ENCODE data around the gene EIF1. TPM values are rescaled to one million over a fixed set of nuclear protein-coding genes. Genes with fewer than 3 reads are reported as not detected.
"Not testable (repeated sequence)": the region's sequence is repeated elsewhere in the genome, so short reads cannot be mapped to it uniquely, and the experiment has no call there.

Gene EIF1
- 129 and 155 TPM in 2 replicates for total RNA-seq (2014; rRNA removed; shearing (Covaris generic))
- 378 and 406 TPM in 2 replicates for polyA plus RNA-seq (2015; cell fraction: cytosol; rRNA removed)
- 693 and 817 TPM in 2 replicates for polyA plus RNA-seq (2015; cell fraction: nucleus; rRNA removed)

DNA sequence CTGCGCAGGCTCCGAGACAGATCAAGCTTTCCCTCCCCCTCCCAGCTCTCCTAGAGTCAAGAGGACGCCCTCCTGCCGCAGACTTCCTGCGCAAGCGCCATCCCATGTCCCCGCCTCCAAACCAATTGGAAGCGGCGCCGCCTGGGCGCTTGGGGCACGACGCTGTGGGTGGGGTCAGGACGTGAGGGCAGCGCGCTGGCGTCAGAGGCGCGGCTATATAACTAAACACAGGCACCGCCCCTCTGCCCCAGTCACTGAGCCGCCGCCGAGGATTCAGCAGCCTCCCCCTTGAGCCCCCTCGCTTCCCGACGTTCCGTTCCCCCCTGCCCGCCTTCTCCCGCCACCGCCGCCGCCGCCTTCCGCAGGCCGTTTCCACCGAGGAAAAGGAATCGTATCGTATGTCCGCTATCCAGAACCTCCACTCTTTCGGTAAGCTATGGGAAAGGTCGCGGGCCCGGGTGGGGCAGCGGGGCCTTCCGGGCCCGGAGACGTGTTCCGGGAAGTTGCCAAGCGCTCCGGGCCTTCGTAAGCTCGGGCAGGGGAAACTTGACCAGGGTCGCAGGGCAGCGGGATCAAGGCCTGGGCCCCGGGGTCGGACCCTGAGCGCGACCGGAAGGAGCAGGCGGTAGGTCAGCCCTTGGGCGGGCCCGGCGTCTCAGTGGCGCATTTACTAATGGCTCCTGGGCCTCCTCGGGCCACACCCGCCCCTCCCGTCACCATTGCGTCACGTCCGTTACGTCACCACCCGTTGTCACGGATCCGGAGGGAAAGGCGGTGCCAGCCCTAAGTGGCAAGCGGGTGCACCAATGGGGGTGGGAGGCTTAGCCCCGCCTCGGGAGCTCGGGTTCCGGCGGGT lies at the start of gene EIF1:
EIF1 (plus strand) TSS at position 245 of the 856 bp plus-strand sequence; CDS start at position 399, 154 bp downstream.
- DNase-seq (ENCODE audit: low read depth, low spot score), result peak; percentile 100
- in situ Hi-C loops (cut with HindIII; ENCODE audit: low pct_unique_long_range_greater_than_20kb, low sequenced_read_pairs), result no loop called here

DNA sequence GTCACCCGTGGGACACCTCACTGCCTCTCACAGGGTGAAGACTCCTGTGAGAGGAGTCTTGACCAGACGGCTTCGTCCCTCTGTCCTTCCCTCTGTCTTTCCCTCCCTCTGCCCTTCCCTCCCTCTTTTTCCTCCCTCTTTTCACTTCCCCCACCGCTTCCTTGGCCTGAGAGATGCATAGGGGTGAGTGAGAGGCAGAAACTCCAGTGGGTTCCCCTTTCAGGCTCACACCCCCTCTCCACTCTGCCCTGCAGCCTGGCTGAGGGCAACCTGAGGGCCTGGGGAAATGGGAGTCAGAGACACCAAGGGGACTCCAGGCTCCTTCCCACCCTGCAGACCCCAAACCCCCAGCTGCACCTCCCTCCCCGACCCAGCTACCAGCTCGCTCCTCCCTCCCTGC lies 49.7 kb upstream of the EIF1 start:
- in situ Hi-C loops (cut with HindIII; ENCODE audit: low pct_unique_long_range_greater_than_20kb, low sequenced_read_pairs), result no loop called here
- no peak for DNase-seq (ENCODE audit: low read depth, low spot score)

DNA sequence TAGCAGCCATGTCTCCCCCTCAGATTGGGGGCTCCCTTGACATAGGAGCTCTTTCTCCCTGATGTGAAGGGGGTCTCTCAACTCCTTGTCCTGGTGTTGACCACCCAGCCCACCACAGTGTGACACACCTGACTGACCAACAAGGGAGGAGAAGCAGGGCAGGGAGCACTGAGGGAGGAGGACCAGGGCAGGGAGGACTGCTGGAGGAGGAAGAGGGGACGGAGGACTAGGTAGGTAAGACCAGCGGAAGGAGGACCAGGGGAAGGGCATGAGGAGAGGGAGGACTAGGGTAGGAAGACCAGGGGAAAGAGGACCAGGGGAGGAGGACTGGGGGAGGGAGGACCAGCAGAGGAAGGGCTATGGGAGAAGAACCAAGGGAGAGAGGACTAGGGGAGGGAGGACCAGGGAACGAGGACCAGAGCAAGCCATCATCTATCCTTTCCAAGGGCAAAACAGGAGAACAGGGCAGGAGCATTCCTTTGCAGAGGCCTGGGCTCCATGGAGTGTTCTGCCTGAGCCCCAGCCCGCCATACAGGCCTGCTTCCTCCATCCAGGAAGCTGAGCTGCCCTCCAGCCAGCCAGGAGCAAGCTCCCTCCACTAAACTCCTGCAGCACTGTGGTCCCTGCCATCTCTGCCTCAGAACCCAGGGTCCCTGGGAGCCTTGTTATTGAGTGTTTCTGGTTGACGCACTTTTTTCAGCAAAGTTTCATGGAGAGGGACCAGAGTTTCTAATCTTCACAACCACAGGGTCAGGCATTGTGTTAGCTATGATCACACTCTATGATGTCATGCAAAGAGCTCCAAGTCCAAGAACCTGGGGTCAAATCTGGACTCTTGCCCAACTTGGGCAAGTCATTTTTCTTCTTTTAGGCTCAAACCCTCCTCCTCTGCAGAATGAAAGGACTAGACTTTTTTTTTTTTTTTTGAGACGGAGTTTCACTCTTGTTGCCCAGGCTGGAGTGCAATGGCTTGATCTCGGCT lies 48.9 kb upstream of the EIF1 start:
- DNase-seq (ENCODE audit: low read depth, low spot score), result no peak
- in situ Hi-C loops (cut with HindIII; ENCODE audit: low pct_unique_long_range_greater_than_20kb, low sequenced_read_pairs), result no loop called here

- in situ Hi-C loops (cut with HindIII; ENCODE audit: low pct_unique_long_range_greater_than_20kb, low sequenced_read_pairs), result not testable (repeated sequence)
Measured at GRCh38 chr17:41640596-41640995, 48.1 kb upstream of the EIF1 start.

GRCh38 chr17:41642252-41643156 lies 46.2 kb upstream of the EIF1 start:
- DNase-seq (ENCODE audit: low read depth, low spot score), result no peak
- in situ Hi-C loops (cut with HindIII; ENCODE audit: low pct_unique_long_range_greater_than_20kb, low sequenced_read_pairs), result no loop called here

More at GRCh38 chr17:41640596-41640995, 48.1 kb upstream of the EIF1 start:
- not testable (repeated sequence) for DNase-seq (ENCODE audit: low read depth, low spot score)

DNA sequence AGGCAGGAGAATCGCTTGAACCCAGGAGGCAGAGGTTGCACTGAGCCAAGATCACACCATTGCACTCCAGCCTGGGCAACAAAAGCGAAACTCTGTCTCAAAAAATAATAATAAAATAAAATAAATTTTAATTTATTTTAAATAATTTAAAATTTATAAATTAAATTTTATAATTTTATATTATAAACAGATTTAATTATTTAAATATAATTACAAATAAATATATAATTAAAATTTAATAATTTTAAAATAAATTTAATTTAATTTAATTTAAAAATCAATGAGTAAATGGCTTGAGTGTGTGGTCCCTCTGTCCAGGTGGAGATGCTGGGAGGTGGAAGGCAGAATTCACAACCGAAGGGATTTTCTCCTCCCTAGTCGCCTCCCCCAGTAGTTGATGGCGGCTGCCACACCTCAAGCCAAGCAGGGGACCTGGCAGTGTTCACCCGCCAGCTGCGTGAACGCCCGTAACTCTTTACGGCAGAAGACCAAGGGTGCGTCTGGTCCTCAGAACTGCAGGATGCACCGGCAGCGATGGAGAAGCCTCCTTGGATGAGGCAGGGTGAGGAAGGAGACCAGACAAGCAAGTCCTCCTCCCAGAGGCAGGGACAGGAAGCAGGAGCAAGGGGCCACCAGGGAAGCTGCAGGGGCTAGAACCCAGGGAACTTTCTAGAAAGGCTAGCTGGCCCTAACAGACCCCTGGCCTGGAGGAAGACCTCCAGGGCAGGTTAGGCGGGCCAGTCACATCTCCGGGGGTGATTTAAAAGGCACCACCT lies 41.5 kb upstream of the EIF1 start:
- in situ Hi-C loops (cut with HindIII; ENCODE audit: low pct_unique_long_range_greater_than_20kb, low sequenced_read_pairs), result no loop called here
- no peak for DNase-seq (ENCODE audit: low read depth, low spot score)

DNA sequence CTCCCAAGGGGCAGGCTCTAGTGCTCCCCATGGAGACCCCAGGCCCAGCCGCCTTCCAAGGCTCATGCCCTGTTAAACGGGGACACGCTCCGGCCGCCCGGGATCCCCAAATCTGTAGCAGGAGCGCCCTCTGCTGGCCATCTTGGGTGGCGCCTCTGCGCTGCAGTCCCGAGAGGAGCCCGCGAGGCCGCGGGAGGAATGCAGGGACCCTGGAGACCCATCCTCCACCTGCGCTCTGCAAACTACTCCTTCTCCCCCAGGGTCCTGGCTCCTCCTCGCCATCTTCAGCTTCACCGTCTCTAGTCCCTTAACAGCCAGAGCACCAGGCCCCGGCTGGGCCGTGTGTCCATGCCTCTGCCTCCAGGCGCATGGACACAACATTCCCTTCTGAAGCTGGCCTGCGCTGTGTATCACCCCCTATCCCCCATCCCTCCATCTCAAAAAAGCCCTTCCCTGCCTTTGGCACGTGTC lies 40.7 kb upstream of the EIF1 start:
- peak; percentile 74 for DNase-seq (ENCODE audit: low read depth, low spot score)
- in situ Hi-C loops (cut with HindIII; ENCODE audit: low pct_unique_long_range_greater_than_20kb, low sequenced_read_pairs), result no loop called here

GRCh38 chr17:41648411-41649195 lies 40.1 kb upstream of the EIF1 start:
- DNase-seq (ENCODE audit: low read depth, low spot score), result peak; percentile 86
- in situ Hi-C loops (cut with HindIII; ENCODE audit: low pct_unique_long_range_greater_than_20kb, low sequenced_read_pairs), result no loop called here

GRCh38 chr17:41649923-41650519 lies 38.7 kb upstream of the EIF1 start:
- DNase-seq (ENCODE audit: low read depth, low spot score), result no peak
- in situ Hi-C loops (cut with HindIII; ENCODE audit: low pct_unique_long_range_greater_than_20kb, low sequenced_read_pairs), result no loop called here

GRCh38 chr17:41650794-41651624 lies 37.7 kb upstream of the EIF1 start:
- DNase-seq (ENCODE audit: low read depth, low spot score), result no peak
- in situ Hi-C loops (cut with HindIII; ENCODE audit: low pct_unique_long_range_greater_than_20kb, low sequenced_read_pairs), result no loop called here

DNA sequence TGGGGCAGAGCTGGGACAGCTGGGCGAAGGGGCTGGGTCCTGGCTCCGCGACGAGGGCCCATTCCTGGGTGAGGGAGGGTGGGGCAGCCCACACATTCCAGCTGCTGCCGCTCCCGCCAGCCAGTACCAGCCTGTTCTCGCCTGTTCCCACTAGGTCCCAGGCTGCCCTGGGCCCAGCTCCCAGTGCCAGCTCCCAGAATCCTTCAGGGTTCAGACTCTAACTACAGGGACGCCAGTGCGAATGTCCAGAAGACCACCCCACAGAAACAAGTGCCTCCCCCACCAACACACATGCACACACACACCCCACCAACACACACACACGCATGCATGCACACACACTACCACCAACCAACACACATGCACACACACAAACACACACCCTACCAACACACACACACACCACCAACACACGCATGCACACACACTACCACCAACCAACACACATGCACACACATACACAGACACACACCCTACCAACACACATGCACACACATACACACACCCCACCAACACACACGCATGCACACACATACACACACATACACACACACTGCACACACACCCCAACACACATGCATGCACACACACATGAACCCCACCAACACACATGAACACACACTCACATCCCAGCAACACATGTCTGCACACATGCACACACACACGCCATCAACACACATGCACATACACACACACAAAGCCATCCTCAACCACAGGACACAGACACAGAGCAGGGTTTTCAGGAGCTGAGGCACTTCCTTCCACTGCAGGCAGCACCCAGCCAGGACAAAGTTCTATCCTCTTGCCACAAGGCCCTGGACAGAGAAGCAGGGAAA lies 36.8 kb upstream of the EIF1 start:
- no peak for DNase-seq (ENCODE audit: low read depth, low spot score)
- in situ Hi-C loops (cut with HindIII; ENCODE audit: low pct_unique_long_range_greater_than_20kb, low sequenced_read_pairs), result no loop called here

DNA sequence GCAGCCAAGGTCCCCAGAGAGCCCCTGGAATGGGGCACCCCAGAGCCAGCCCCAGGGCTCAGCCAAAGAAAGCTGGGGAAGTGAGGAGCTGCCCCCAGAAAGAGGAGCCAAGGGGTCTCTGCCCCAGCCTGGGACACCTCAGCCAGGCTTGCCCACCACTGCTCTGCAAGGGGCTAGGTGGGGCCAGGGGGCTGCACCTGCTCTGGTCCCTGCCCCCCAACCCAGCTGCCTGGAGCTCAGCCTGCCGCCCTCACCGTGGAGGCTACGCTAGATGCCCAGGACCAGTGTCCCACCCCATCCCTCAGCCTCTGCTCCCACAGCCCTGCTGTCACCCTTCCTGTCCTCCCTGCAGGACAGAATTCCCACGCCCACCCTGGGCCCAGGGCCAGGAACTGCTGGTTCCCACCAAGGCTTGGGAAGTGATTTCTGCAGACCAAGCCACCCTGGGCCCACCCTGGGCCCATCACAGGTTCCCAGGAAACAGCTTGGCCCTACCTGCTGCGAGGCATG lies 36.2 kb upstream of the EIF1 start:
- no peak for DNase-seq (ENCODE audit: low read depth, low spot score)
- in situ Hi-C loops (cut with HindIII; ENCODE audit: low pct_unique_long_range_greater_than_20kb, low sequenced_read_pairs), result no loop called here

GRCh38 chr17:41653421-41653820 lies 35.3 kb upstream of the EIF1 start:
- DNase-seq (ENCODE audit: low read depth, low spot score), result no peak
- in situ Hi-C loops (cut with HindIII; ENCODE audit: low pct_unique_long_range_greater_than_20kb, low sequenced_read_pairs), result no loop called here

Measured in SK-MEL-5 (cell line).